Measurements from ENCODE around the gene RETREG2. TPM values are rescaled to one million over a fixed set of nuclear protein-coding genes. Genes with fewer than 3 reads are reported as not detected.

Gene RETREG2
- total RNA-seq, 2 experiments from 2014 or later, result 60.3 to 67.9 TPM

- Mint-ChIP-seq H3K9me3 (peaks cover 3% of the 10 kb centered on the region), H3K36me3 (peaks cover 12% of the 10 kb centered on the region), H3K27ac (peak overlapping the region; percentile 68), H3K4me3 (no peak overlapping the region), H3K27me3 (no peaks in the 10 kb centered on the region), H3K4me1 (ENCODE audit: low read depth) (peaks cover 35% of the 10 kb centered on the region)
- no peak for DNase-seq
- intact Hi-C loops (cut with micrococcal nuclease), result no loop called here
- ChIA-PET POLR2A (interaction anchor here (0.7 to 2.1 kb wide), 3 partner anchors 9 to 43 kb away, joined by 4 to 13 read pairs (median 6); partner anchors contain the start of genes ABCB6, ANKZF1, ATG9A and TUBA4B), CTCF (interaction anchor here (1.1 to 3.0 kb wide), 4 partner anchors 39 to 229 kb away, joined by 3 to 13 read pairs (median 6); partner anchors contain the start of genes NHEJ1 and SLC23A3)
Measured at GRCh38 chr2:219209236-219210195, 31.4 kb downstream of the RETREG2 start.

GRCh38 chr2:219210196-219210885 lies 32.3 kb downstream of the RETREG2 start:
- DNase-seq, result no peak
- Mint-ChIP-seq H3K9me3 (no peaks in the 10 kb centered on the region), H3K27me3 (no peaks in the 10 kb centered on the region), H3K27ac (peak overlapping the region; percentile 40), H3K36me3 (peaks cover 15% of the 10 kb centered on the region), H3K4me1 (ENCODE audit: low read depth) (peaks cover 35% of the 10 kb centered on the region), H3K4me3 (no peak overlapping the region)
- intact Hi-C loops (cut with micrococcal nuclease), result no loop called here
- CTCF ChIA-PET, result interaction anchor here (1.0 to 2.4 kb wide), 3 partner anchors 27 to 51 kb away, joined by 3 to 27 read pairs (median 3); partner anchors contain the start of gene NHEJ1
- POLR2A ChIA-PET, result no interaction called here

GRCh38 chr2:219210886-219211362 lies 32.8 kb downstream of the RETREG2 start:
- POLR2A ChIA-PET, result interaction anchor here (1.0 kb wide), 1 partner anchor 35 kb away, joined by 3 read pairs; the partner anchor contains the start of gene CNPPD1
- CTCF ChIA-PET, result interaction anchor here (0.6 to 2.4 kb wide), 11 partner anchors 26 to 266 kb away, joined by 3 to 27 read pairs (median 3); partner anchors contain the start of genes CNPPD1, NHEJ1 and SLC23A3
- H3K27me3 Mint-ChIP-seq, result no peaks in the 10 kb centered on the region
- H3K9me3 Mint-ChIP-seq, result no peaks in the 10 kb centered on the region
- H3K4me3 Mint-ChIP-seq, result no peak overlapping the region
- peaks cover 15% of the 10 kb centered on the region for H3K36me3 Mint-ChIP-seq
- H3K4me1 Mint-ChIP-seq (ENCODE audit: low read depth), result peaks cover 35% of the 10 kb centered on the region
- DNase-seq, result no peak
- peak overlapping the region; percentile 74 for H3K27ac Mint-ChIP-seq
- intact Hi-C loops (cut with micrococcal nuclease), result loop anchor here (1.0 kb wide), 1 partner anchor 51 kb away; the partner anchor contains the start of gene NHEJ1

DNA sequence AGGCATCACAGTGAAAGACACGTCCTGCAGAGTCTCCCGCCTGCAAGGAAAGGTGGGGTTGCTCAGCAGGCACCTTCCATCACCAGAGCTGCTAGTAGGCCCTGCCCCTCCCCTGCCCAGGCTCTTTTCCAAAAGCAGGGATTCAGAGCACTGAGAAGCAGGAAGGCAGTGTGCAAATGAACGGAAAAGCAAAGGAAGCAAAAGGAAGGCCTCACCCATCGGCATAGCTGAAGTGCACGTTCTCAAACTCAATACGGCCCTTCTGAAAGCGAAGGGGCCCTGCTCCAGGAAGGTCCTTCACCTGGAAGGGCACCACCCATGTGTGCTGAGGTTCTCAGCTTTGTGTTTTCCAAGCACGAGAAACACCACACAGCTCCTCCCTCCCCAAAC lies 34.9 kb downstream of the RETREG2 start:
- no peak for DNase-seq
- H3K36me3 Mint-ChIP-seq, result peaks cover 24% of the 10 kb centered on the region
- no peak overlapping the region for H3K4me3 Mint-ChIP-seq
- intact Hi-C loops (cut with micrococcal nuclease), result no loop called here
- H3K27me3 Mint-ChIP-seq, result no peaks in the 10 kb centered on the region
- H3K4me1 Mint-ChIP-seq (ENCODE audit: low read depth), result peaks cover 33% of the 10 kb centered on the region
- no peaks in the 10 kb centered on the region for H3K9me3 Mint-ChIP-seq
- ChIA-PET CTCF (interaction anchor here (0.8 to 1.5 kb wide), 3 partner anchors 42 to 183 kb away, joined by 4 read pairs; partner anchors contain the start of gene NHEJ1), POLR2A (interaction anchor here (0.6 kb wide), 1 partner anchor 19 kb away, joined by 3 read pairs; no protein-coding TSS in a partner anchor)
- no peak overlapping the region for H3K27ac Mint-ChIP-seq

DNA sequence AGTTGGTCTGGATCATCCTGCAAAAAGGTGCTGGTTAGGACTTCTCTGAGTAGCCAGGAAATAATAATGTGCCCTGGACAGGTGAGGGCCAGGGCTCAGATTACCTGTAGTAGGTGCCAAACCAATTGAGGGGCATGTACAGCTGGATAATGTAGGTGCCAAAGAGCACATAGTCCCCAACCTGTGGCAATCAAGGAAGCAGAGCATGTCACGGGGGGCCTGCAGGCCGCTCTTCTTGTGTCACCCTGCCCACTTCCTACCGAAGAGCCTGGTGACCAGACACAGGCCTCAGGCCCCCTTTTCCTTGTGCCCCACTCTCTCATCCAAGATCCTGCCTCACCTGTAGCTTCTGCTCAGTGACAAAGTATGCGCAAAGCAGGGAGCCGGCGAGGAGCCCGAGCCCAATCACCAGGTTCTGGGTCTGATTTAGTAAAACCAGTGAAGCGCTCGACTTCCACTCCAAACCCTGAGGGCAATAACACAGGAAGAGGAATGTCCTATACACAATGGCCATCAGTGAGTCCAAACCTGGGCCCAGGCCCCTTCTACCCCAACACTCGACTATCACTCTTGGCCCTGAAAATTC lies 35.5 kb downstream of the RETREG2 start:
- Mint-ChIP-seq H3K9me3 (no peaks in the 10 kb centered on the region), H3K4me3 (no peak overlapping the region), H3K4me1 (ENCODE audit: low read depth) (peaks cover 28% of the 10 kb centered on the region), H3K36me3 (peaks cover 21% of the 10 kb centered on the region), H3K27ac (no peak overlapping the region), H3K27me3 (no peaks in the 10 kb centered on the region)
- intact Hi-C loops (cut with micrococcal nuclease), result no loop called here
- no peak for DNase-seq
- ChIA-PET CTCF (interaction anchor here (1.1 to 1.5 kb wide), 2 partner anchors 43 to 54 kb away, joined by 4 read pairs; partner anchors contain the start of gene NHEJ1), POLR2A (no interaction called here)

GRCh38 chr2:219214141-219214540 lies 36.1 kb downstream of the RETREG2 start:
- Mint-ChIP-seq H3K27ac (no peak overlapping the region), H3K4me1 (ENCODE audit: low read depth) (peaks cover 25% of the 10 kb centered on the region), H3K4me3 (no peak overlapping the region), H3K36me3 (peaks cover 21% of the 10 kb centered on the region), H3K9me3 (no peaks in the 10 kb centered on the region), H3K27me3 (no peaks in the 10 kb centered on the region)
- ChIA-PET CTCF (interaction anchor here (1.5 kb wide), 1 partner anchor 54 kb away, joined by 4 read pairs; the partner anchor contains the start of gene NHEJ1), POLR2A (no interaction called here)
- intact Hi-C loops (cut with micrococcal nuclease), result no loop called here
- no peak for DNase-seq

GRCh38 chr2:219214786-219215185 lies 36.7 kb downstream of the RETREG2 start:
- POLR2A ChIA-PET, result no interaction called here
- DNase-seq, result no peak
- H3K4me3 Mint-ChIP-seq, result no peak overlapping the region
- no peak overlapping the region for H3K27ac Mint-ChIP-seq
- no peaks in the 10 kb centered on the region for H3K27me3 Mint-ChIP-seq
- H3K9me3 Mint-ChIP-seq, result no peaks in the 10 kb centered on the region
- H3K4me1 Mint-ChIP-seq (ENCODE audit: low read depth), result peaks cover 28% of the 10 kb centered on the region
- H3K36me3 Mint-ChIP-seq, result peaks cover 23% of the 10 kb centered on the region
- CTCF ChIA-PET, result no interaction called here
- intact Hi-C loops (cut with micrococcal nuclease), result no loop called here

- H3K4me3 Mint-ChIP-seq, result no peak overlapping the region
- CTCF ChIA-PET, result interaction anchor here (0.6 to 2.4 kb wide), 5 partner anchors 46 to 324 kb away, joined by 3 to 8 read pairs (median 3); partner anchors contain the start of genes DNAJB2 and SLC23A3
- no peak for DNase-seq
- no peaks in the 10 kb centered on the region for H3K9me3 Mint-ChIP-seq
- POLR2A ChIA-PET, result interaction anchor here (0.8 to 1.3 kb wide), 4 partner anchors 8 to 62 kb away, joined by 3 to 4 read pairs (median 4); partner anchors contain the start of genes CNPPD1, TUBA4A and TUBA4B
- H3K36me3 Mint-ChIP-seq, result peaks cover 32% of the 10 kb centered on the region
- H3K4me1 Mint-ChIP-seq (ENCODE audit: low read depth), result peaks cover 26% of the 10 kb centered on the region
- H3K27me3 Mint-ChIP-seq, result no peaks in the 10 kb centered on the region
- no peak overlapping the region for H3K27ac Mint-ChIP-seq
- intact Hi-C loops (cut with micrococcal nuclease), result no loop called here
Measured at GRCh38 chr2:219215871-219216534, 37.9 kb downstream of the RETREG2 start.

- peaks cover 21% of the 10 kb centered on the region for H3K4me1 Mint-ChIP-seq (ENCODE audit: low read depth)
- peaks cover 34% of the 10 kb centered on the region for H3K36me3 Mint-ChIP-seq
- no peak for DNase-seq
- H3K27ac Mint-ChIP-seq, result peak overlapping the region; percentile 49
- ChIA-PET POLR2A (interaction anchor here (0.8 to 1.3 kb wide), 4 partner anchors 9 to 61 kb away, joined by 3 to 4 read pairs (median 4); partner anchors contain the start of genes CNPPD1, TUBA4A and TUBA4B), CTCF (interaction anchor here (0.7 to 2.4 kb wide), 6 partner anchors 46 to 236 kb away, joined by 3 to 8 read pairs (median 3); partner anchors contain the start of genes DNAJB2 and SLC23A3)
- no peak overlapping the region for H3K4me3 Mint-ChIP-seq
- H3K9me3 Mint-ChIP-seq, result no peaks in the 10 kb centered on the region
- H3K27me3 Mint-ChIP-seq, result no peaks in the 10 kb centered on the region
- intact Hi-C loops (cut with micrococcal nuclease), result no loop called here
Measured at GRCh38 chr2:219216535-219216915, 38.5 kb downstream of the RETREG2 start.

DNA sequence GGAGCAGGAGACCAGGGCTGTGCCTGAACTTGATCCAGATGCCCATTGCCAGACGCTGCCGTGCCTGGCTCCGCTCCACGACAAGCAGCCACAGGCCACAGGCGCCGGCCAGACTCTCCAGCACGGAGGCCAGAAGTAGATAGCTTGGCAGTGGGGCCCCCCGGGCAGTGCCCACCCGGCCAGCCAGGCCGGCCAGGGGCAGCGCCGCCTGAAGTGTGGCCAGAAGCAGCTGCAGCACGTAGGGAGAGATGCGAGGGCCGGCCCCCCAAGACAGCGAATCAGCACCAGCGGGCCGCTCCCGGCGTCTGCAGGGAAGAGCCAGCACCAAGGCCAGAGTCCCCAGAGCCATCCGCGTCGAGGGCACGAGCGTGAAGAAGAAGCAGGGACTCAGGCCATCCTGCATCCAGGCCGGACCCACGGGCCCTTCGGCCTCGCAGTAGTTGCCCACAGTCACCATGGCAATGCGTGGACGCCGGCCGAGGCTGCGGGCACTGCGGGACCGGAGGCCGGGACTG lies 40.2 kb downstream of the RETREG2 start:
- peak; percentile 47 for DNase-seq
- POLR2A ChIA-PET, result interaction anchor here (0.6 to 3.5 kb wide), 10 partner anchors 9 to 280 kb away, joined by 3 to 33 read pairs (median 7); partner anchors contain the start of genes ANKZF1, ATG9A, CNPPD1 and GMPPA
- Mint-ChIP-seq H3K27me3 (no peaks in the 10 kb centered on the region), H3K27ac (peak overlapping the region; percentile 69), H3K9me3 (no peaks in the 10 kb centered on the region), H3K4me1 (ENCODE audit: low read depth) (peaks cover 19% of the 10 kb centered on the region), H3K4me3 (peak overlapping the region; percentile 80), H3K36me3 (peaks cover 35% of the 10 kb centered on the region)
- CTCF ChIA-PET, result interaction anchor here (0.9 to 3.0 kb wide), 6 partner anchors 12 to 223 kb away, joined by 5 to 16 read pairs (median 6); partner anchors contain the start of genes ANKZF1, ATG9A, CNPPD1 and ZFAND2B
- intact Hi-C loops (cut with micrococcal nuclease), result loop anchor here (1.0 kb wide), 3 partner anchors 11 to 61 kb away; partner anchors contain the start of genes DNAJB2, TUBA4A and TUBA4B

All from activated CD4-positive, alpha-beta memory T cell treated with anti-CD3 and anti-CD28 coated beads for 36 hours (primary cell).